Type B pancreatic cell (in vitro differentiated cells): ENCODE results near the gene SMIM10L1. TPM values are rescaled to one million over a fixed set of nuclear protein-coding genes. Genes with fewer than 3 reads are reported as not detected.

Source experiments
- DNase-seq: peaks from one replicate; pipeline ENCODE4 v3.0.0; 2021; ENCODE audit warnings: mixed read lengths; ENCODE audit not compliant: unreplicated experiment; ENCODE audit errors: extremely low spot score
- H3K27ac Mint-ChIP-seq: 2 replicates; pipeline ENCODE4 v1.8.0; 2021; ENCODE audit warnings: mild to moderate bottlenecking, mixed read lengths
- H3K27me3 Mint-ChIP-seq: 2 replicates; pipeline ENCODE4 v1.8.0; 2021; ENCODE audit warnings: mixed read lengths
- H3K36me3 Mint-ChIP-seq: 2 replicates; pipeline ENCODE4 v1.8.0; 2021; ENCODE audit warnings: mixed read lengths
- H3K4me1 Mint-ChIP-seq: one replicate; pipeline ENCODE4 v1.8.0; 2021; ENCODE audit warnings: mixed read lengths; ENCODE audit not compliant: unreplicated experiment
- H3K4me3 Mint-ChIP-seq: 2 replicates; pipeline ENCODE4 v1.8.0; 2021; ENCODE audit warnings: mild to moderate bottlenecking, mixed read lengths
- H3K9me3 Mint-ChIP-seq: 2 replicates; pipeline ENCODE4 v1.8.0; 2021; ENCODE audit warnings: mixed read lengths
- total RNA-seq: library from RNA; stranded (reverse); gene quantifications from 2 replicates; pipeline ENCODE4 v1.2.1, GENCODE V29; 2021; ENCODE audit warnings: low replicate concordance
- TF ChIP-seq, protein P1 (sequence below): fragments of 200-600 bp; sonication (generic); conservative IDR thresholded peaks from 2 replicates; pipeline ENCODE4 v1.5.0; 2021; ENCODE audit warnings: antibody characterized with exemption, mild to moderate bottlenecking

SMIM10L1 gene
- total RNA-seq, 1 donor from 2014 or later = 15.1 TPM

DNA sequence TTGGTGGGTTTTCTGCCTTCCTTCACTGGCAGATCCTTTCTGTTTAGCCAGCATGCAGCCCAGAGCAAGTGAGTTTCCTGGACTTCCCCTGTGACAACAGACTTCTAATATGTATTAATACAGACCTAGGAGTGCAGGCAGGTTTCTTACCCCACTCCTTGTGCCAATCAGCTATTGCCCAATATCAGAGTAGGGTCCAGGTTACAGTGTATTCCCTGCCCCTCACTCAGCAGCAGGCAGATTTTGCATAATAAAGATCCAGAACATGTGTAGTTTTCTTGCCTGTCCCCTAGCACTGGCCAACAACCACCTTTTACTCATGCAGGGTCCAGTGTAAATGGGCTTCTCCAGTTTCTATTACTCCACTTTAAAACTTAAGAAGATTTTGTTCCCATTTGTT is 4.7 kb upstream of the SMIM10L1 start:
- no peak for DNase-seq
- Mint-ChIP-seq H3K27ac (no peak overlapping the region), H3K4me3 (no peak overlapping the region), H3K36me3 (peaks cover 59% of the 10 kb centered on the region), H3K27me3 (no peaks in the 10 kb centered on the region), H3K4me1 (peaks cover 3% of the 10 kb centered on the region), H3K9me3 (no peaks in the 10 kb centered on the region)
- TF ChIP-seq, protein P1, sequence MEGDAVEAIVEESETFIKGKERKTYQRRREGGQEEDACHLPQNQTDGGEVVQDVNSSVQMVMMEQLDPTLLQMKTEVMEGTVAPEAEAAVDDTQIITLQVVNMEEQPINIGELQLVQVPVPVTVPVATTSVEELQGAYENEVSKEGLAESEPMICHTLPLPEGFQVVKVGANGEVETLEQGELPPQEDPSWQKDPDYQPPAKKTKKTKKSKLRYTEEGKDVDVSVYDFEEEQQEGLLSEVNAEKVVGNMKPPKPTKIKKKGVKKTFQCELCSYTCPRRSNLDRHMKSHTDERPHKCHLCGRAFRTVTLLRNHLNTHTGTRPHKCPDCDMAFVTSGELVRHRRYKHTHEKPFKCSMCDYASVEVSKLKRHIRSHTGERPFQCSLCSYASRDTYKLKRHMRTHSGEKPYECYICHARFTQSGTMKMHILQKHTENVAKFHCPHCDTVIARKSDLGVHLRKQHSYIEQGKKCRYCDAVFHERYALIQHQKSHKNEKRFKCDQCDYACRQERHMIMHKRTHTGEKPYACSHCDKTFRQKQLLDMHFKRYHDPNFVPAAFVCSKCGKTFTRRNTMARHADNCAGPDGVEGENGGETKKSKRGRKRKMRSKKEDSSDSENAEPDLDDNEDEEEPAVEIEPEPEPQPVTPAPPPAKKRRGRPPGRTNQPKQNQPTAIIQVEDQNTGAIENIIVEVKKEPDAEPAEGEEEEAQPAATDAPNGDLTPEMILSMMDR = no peak

DNA sequence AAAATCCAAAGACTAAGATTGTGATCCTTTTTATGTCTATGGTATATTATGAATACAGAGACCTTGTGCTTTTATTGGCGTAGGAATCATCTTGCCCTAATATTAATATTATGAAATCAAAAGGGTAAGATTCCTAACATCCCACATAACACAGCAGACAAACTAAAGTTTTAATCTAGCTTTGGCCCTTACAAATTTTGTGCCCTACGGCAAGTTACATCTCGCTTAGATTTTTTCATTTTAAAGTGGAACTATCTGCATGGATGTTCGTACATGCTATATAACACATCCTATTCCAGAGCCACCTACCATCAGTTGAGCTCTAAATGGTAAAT is 217 bp upstream of the SMIM10L1 start:
- Mint-ChIP-seq H3K4me3 (peak overlapping the region; percentile 99), H3K36me3 (peaks cover 62% of the 10 kb centered on the region), H3K4me1 (peaks cover 16% of the 10 kb centered on the region), H3K27me3 (no peaks in the 10 kb centered on the region), H3K27ac (peak overlapping the region; percentile 100), H3K9me3 (no peaks in the 10 kb centered on the region)
- no peak for DNase-seq
- TF ChIP-seq, protein P1 = no peak

DNA sequence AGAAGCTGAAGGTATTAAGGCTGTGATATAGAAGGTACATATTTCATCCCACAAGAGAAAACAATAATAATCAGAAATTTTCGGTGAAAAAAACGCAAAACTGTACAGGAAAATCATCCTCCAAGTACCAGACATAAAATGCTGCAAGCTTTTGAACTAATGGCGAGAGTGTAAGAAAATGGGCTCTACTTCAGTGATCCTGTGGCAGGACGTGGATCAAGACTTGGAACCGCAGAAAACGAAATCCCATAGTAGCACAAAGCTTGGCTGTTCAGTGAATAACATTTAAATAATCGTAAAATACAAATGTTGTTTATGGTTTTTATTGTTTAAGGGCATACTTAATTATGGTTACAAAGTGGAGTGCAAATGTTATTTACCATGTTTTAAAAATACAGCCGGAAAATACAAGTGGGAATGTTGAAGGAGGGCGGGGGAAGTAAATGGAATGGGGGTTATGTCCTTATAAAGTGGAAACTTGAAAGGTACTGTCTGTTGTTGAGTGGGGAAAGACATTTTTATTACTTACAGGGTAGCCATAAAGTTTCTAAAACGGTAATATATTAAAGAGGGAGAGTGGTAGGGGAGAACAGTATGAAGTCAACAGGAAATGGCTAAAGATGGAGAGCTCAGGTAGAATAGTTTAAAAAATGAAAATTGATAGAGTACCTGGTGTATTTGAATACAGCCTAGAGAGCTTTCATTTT is 1.1 kb downstream of the SMIM10L1 start:
- Mint-ChIP-seq H3K4me1 (peaks cover 16% of the 10 kb centered on the region), H3K27me3 (no peaks in the 10 kb centered on the region), H3K9me3 (no peaks in the 10 kb centered on the region), H3K27ac (peak overlapping the region; percentile 100), H3K36me3 (peaks cover 61% of the 10 kb centered on the region), H3K4me3 (peak overlapping the region; percentile 99)
- TF ChIP-seq, protein P1 = no peak
- DNase-seq = no peak

DNA sequence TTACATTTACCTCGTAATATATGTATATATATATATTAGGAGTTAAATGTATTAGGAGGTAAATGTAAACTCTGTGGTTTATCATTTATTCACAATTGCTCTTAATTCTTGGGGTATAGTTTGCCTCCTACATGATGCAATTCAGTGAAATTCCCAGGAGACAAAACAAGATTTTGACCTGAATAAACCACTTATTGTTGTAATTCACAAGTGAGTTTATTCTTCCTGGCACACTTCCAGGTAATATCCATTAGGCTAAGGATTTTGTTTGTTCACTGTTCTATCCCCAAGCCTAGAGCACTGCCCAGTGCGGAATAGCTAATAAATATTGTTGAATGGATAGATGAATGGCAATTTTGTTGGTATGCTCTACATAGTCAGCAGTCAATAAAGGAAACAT is 3.0 kb downstream of the SMIM10L1 start:
- DNase-seq = no peak
- Mint-ChIP-seq H3K9me3 (no peaks in the 10 kb centered on the region), H3K4me1 (peaks cover 16% of the 10 kb centered on the region), H3K36me3 (peaks cover 46% of the 10 kb centered on the region), H3K27ac (no peak overlapping the region), H3K27me3 (no peaks in the 10 kb centered on the region), H3K4me3 (no peak overlapping the region)
- TF ChIP-seq, protein P1 = no peak

DNA sequence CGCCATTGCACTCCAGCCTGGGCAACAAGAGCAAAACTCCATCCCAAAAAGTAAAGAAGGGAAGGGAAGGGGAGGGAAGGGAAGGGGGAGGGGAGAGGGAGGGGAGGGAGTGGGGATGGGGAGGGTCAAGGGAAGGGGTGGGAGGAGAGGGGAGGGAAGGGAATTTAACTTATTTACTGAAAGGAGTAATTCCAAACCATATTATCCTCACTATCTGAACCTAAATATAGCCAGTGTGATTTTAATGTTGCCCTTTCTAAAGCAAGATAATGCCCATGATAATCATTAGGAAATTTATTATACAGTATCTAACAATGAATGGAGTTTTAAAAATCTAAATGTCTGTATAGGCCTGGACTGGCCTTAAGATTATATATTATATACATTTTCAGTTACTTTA is 7.3 kb downstream of the SMIM10L1 start:
- TF ChIP-seq, protein P1 = no peak
- peaks cover 18% of the 10 kb centered on the region for H3K36me3 Mint-ChIP-seq

More for the DNA sequence above, 7.3 kb downstream of the SMIM10L1 start:
- no peak overlapping the region for H3K4me3 Mint-ChIP-seq
- DNase-seq = no peak
- no peaks in the 10 kb centered on the region for H3K27me3 Mint-ChIP-seq
- H3K4me1 Mint-ChIP-seq = peaks cover 2% of the 10 kb centered on the region
- H3K9me3 Mint-ChIP-seq = no peaks in the 10 kb centered on the region
- no peak overlapping the region for H3K27ac Mint-ChIP-seq
